NCI-H748 (cell line): Measurements from ENCODE around the gene GRIA2.

Source experiments
- DNase-seq: peaks from one replicate; lab custom pipeline; 2025; ENCODE audit not compliant: unreplicated experiment; lab: John Stamatoyannopoulos, UW

The GRIA2 gene

DNA sequence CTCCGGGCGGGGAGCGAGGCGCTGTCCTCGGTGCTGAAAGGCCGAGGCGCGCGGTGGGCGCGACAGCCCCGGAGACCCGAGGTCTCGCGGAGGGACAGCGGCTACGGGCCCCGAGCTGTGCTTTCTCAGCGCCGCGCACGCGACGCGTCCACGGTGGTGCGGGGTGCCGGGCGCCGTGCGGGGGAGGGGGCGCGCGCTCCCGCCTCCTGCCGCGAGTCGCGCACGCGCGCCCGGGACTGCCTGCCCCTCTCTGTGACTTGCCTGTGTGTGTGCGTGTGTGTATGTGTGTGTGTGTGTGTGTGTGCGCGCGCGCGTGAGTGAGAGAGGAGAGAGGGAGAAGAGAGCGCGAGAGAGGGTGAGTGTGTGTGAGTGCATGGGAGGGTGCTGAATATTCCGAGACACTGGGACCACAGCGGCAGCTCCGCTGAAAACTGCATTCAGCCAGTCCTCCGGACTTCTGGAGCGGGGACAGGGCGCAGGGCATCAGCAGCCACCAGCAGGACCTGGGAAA lies at the start of gene GRIA2:
TSS of gene GRIA2 (plus strand) at position 358 of the 511 bp plus-strand sequence. CDS start 315 bp downstream, outside the sequence.
- peak; percentile 92 for DNase-seq

DNA sequence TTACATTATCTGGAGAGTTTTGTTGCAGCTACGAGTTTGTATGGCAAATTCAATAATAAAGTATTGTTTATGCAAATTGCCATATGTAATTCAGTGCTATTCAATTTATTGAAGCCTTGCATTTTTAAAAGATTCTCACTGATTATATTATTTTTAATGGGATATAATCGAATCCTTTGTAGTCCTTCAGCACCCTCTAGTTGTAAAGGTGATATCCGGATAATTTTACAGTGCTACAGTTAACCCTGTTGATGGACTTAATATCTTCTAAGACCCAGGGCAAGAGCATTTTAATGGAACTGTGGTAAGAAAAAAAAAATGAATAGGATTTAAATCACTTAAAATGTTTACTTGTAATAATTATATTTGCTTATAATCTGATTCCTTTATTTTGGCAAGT lies 48.5 kb upstream of the GRIA2 start:
- DNase-seq: peak; percentile 8

DNA sequence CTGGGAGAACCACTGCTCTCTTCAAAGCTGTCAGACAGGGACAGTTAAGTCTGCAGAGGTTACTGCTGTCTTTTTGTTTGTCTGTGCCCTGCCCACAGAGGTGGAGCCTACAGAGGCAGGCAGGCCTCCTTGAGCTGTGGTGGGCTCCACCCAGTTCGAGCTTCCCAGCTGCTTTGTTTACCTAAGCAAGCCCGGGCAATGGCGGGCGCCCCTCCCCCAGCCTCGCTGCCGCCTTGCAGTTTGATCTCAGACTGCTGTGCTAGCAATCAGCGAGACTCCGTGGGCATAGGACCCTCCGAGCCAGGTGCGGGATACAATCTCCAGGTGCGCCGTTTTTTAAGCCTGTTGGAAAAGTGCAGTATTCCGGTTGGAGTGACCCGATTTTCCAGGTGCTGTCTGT lies 40.3 kb upstream of the GRIA2 start:
- peak; percentile 39 for DNase-seq

DNA sequence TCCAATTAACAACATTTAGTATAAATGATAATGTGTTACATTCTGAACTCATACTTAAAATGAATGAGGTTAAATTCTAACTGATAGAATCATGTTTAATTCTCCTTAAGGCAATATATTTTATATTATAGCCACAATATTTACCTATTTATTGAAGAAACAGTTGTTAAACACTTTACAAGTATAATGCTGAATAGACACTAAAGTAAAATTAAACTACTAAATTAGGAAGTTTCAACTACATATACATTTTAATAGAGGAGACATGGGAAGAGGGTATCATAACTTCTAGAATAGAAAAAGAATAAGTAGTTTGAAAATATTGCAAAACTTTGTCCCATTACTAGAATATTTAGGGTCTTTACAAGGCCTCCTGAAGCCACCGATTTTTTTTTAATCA lies 36.2 kb upstream of the GRIA2 start:
- DNase-seq: no peak

DNA sequence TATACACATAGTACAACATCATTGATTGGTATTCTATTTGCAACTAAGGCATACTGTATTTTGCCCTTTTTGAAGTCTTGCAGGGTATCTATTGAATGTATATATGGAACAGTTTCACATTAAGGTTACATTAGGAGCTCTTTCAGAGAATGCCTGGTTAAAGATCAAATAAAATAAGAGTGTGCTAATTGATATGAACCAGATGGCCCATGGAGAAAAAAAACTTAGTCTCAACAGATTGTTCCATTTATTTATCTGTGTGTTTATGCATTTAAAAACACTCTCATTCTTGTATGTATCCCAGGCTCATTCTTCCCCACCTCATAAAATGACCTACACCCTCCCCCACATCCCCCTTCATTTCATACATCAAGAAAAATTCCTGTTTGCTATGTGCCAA lies 35.2 kb upstream of the GRIA2 start:
- no peak for DNase-seq

DNA sequence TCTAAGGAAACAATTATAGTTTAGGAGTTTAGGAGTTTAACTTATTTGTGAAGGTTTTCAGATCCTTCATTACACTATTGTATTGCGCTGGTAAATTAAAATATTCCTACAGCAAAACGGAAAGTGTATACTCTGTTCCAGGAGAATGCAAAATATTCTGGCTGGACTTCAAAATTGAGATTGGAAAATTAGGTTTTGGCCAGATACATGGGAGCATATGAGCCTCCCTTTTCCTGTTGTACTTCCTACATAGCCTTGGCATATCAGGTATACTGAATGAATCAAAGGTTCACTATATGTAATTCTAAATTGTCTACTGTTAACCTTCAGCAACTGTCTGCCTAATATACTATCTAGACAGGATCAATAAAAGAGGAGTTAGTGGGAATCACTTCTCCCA lies 25.2 kb upstream of the GRIA2 start:
- DNase-seq: no peak

DNA sequence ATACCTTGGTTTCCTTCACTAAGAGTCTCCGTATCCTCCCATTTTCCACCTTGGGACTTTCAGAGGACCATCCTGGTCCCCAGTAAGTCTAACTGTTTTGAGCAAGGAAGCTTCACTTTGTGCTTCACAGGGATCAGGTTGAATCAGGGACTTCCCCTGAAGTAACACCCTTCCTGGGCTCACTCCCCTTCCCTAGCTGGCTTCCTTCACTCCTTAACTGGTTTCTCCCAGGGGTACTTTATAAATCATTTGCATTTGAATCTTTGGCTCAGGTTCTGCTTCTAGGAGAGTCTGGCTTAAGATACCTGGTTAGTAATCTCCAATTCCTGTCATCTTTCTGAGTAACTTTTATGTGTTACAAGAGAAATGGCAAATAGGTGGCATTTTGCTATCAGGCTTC lies 24.5 kb upstream of the GRIA2 start:
- DNase-seq: no peak

DNA sequence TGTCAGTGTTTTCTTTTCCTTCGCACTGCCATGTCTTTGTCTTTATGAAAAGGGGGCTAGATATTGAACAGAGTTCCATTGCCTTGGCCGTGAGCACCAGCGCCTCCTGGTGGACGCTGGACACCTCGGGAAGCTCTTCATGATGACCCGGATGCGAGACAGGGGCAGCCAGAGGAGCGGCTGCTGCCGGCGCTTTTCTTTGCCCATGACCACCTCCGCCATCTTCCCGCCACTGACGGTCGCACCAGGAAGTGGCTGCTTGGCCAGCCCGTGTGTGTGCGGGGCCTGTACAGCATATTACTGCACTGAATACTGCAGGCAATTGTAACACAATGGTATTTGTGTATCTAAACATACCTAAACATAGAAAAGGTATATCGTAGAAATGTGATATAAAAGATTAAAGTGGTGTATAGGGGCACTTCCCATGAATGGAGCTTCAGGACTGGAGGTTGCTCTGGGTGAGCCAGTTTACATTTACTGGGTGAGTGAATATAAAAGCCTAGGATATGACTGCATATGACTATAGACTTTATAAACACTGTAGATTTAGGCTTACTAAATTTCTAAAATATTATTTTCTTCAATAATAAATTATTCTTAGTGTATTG lies 15.8 kb upstream of the GRIA2 start:
- DNase-seq: peak; percentile 7

DNA sequence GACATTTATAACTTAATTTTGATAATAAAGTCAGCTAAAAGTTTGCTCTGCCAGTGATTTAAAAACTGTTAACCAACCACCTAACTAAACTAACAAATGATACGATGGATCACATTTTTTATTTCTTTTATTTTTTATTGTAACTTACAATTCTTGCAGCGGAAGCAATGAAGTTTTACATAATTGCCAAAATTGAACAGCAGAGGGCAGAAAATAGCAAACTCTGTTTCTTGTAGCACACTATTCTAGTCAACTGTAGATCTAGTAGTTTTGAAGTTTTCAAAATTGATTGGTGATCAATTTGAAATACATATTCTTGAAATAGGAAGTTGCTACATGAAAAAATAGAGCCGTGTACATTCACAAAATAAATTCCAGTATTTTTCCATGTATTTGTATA lies 2.8 kb upstream of the GRIA2 start:
- peak; percentile 49 for DNase-seq

DNA sequence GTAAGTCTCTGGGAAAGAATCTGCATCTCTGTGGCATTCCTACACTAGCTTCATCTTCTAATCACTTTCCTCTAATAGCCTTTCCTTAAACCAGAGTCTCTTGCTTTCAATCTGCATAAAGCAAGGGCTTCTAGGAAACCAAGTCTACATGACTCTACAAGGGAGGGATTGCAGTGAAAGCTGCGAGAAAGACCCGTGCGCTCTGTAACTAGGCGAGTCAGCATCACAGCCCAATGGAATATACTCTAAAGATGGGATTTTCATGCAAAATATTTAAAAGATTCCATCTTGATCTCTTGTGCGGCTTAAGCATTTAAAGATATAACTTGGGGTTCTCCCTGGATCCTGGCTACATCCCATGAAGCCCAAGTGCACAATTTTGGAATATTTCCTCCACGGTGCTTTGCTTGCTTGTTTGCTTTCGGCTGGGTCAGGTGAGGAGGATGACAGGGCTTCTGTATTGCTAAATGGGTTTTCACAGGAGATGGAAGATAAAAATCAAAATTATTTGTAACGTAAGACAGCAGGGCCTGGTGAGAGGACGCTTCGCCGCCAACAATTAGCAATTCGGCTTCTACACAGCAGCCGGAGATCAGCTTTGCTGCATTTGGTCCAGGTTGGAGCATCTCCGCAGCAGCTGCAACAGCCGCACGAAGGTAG lies 687 bp upstream of the GRIA2 start:
- DNase-seq: peak; percentile 55

DNA sequence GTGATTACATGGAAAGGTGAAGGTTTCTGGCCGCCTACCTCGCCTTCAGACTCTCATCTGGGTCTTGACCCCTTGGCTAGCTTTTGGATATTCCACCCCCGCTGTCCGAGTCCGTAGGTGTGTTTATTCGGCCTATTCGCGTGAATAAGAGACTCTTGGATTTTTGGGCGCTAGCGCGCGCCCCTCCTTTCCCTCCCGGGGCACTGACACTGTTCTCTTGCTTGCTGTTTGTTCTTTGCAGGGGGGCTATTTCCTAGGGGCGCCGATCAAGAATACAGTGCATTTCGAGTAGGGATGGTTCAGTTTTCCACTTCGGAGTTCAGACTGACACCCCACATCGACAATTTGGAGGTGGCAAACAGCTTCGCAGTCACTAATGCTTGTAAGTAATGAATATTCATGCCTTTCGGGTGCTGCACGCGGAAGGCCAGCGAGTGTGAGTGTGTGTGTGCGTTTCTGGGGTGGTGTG lies 932 bp downstream of the GRIA2 start:
- peak; percentile 51 for DNase-seq

DNA sequence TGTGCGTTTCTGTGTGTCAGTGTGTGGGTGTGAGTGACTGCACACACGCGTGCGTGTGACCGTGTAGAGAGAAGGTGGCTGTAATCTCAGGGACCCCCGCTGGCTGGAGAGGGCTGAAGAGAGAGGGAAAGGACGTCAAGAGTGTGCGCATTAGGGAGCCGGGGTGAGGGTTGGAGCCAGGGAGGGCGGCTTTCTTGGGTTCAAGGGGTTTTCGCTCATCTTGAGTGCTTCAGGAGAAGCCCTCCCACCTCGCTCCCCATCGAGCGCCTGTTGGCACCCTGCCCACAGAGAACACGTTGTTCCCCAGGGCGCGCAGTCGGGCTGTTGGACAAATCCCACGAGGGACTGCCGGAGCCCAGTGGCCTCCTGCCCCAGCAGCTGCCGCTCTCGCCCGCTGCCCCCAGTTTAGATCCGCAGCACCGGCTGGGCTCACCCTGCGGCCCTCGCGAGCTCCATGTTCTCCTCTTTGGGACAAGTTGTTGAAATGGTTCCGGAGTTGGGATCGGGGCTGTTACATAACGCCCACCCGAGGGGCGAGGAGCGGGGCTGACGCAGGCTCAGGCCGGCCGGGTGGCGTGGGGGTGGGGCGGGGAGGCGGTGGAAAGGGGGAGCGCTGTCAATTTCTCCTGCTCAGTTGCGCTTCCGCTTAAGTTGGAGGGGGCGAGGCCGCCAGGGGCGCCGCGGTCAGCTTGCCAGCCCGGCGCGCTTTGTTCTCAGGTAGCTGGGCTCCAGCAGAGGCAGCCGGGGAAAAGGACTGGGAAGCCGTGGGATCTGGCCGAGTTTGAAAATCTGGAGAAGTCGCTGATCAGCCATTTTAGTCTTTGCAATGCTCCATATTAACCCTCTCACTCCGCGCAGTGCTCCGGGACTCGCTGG lies 1.6 kb downstream of the GRIA2 start:
- DNase-seq: peak; percentile 89

DNA sequence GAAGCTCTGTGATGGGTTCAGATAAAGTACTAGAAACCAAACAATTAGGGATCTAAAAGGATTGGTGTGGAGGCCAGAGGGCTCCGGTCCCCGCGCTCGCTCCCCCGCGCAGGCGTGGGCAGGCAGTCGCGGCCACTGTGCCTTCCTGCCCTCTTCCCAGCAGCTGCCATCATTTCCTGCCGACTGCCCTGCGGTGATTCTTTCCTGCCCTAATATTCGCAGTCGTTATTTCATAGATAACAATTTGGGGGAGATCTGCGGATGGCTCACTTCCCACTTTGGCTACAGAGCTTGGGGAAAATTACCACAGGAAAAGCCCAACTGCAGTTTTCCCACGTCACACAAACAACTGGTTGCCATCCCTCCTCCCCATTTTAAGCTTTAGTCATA lies 2.2 kb downstream of the GRIA2 start:
- DNase-seq: peak; percentile 64

DNA sequence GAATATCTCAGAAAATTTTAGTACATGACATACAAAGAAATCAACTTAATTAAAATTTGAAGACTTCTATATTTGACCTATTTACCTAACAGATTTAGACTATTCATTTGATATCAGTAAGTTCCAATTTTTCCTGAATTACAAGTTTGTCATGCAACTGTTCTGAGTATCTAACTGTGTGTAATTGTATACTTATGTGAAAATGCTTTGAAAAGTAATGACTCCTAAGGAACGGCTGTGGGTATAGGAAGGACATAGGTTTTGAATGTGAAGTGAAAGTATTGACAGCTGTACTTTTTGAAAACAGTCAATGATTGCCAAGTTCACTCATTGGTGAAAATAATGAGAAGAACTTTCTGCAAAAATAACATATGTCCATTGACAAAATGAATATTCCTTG lies 2.9 kb downstream of the GRIA2 start:
- peak; percentile 1 for DNase-seq

DNA sequence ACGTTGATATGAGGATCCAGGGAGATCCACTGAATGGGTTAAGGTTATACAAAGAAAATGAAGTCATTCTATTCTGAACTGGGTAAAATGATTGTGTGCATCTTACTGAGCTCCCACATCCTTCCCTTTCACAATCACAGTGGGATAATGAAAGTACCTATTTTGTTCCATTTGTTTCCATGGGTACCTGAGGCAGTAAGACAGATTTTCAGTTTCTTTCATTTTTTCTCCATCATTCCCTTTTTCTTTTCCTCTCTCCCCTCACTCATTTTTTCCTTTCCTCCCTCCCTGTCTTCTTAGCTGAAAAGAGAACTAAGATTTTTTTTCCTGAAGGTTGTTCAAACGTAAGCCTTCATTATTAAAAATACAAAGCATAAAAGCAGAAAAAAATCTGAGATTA lies 4.6 kb downstream of the GRIA2 start:
- peak; percentile 66 for DNase-seq

DNA sequence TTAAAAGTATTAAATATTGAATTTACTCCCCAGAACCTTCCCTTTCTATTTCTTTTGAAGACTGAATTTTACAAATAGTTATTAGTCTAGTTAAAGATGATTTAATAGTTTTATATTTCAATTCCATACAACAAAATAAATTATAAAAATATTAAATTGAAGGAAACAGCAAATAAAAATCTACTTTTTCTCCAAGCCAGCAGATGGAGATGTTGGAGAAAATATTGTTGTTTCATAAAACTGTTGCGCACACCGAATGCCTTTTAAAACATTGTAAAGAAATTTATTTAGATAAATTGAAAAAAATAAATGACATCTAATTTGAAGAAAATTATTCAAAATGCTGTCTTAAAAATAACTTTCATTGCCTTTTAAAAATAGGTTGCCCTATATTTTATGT lies 5.5 kb downstream of the GRIA2 start:
- DNase-seq: peak; percentile 2

DNA sequence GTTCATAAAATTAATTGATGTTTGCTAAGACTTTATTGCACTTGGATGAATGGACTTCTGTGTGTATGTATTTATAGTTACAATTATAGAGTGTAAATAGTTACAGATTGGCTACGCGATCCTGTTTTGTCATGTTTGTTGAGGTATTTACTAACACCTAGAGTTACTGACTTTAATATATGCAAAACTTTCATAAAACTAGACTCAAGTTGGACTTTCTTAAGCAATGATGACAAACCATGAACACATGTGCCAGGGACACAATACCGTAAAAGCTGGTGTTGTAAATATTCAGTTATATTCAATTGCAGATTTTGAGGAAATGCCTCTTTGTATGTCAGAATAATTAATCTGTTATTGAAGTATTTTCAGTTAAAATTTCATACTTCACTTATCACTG lies 6.1 kb downstream of the GRIA2 start:
- DNase-seq: peak; percentile 29

DNA sequence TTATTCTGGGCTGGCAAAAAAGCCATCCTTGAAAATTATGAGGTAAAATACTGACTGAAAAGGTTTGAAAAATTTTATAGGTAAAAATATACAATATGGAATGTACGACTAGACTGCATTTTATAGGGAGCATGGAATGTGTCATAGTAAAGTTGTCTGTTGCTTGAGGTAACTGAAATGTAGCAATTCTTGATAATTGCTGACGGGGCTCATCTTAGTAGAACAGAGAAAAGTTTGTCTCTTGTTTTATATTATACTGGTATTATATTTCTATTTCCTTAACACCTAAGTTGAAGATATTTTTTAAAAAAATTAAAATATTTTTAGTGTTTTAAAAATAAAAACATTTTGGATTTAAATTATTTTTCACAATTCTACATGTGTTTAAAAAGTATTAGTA lies 11.0 kb downstream of the GRIA2 start:
- no peak for DNase-seq

DNA sequence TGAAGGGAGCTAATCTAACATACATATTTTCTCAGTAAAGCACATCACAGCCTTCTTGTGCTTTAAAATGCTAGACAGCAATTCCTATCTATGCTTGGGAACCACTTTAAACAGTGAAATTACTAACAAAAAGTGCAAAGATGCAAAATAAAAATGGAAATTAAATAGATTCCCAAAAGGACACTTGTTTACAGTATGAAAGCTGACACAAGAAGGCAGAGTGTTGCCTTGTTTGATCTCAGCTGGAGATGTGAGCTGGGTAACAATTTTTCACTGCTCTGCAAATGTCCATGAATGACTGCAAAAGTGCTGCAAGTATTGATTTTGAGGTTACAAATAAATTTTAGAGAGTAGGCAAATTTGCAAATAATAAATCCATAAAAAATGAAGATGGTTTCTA lies 22.3 kb downstream of the GRIA2 start:
- no peak for DNase-seq

DNA sequence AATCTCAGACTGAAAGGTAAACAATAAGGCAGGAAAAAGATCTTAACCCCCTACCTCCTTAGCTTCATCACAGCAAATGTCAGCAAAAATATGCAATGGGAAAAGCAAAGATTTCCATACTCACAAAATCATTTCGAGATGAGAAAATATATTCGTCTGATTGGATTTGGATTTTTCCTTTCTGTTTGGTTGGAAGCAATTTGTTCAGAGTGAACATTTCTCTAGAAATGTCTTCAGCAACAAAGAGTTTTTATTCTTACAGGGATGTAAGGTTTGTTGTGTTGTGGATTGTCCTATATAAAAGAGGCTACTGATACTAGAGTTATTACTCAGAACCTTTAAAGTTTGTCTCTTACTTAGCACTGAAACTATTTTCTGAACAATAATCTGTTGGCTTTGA lies 23.8 kb downstream of the GRIA2 start:
- no peak for DNase-seq

DNA sequence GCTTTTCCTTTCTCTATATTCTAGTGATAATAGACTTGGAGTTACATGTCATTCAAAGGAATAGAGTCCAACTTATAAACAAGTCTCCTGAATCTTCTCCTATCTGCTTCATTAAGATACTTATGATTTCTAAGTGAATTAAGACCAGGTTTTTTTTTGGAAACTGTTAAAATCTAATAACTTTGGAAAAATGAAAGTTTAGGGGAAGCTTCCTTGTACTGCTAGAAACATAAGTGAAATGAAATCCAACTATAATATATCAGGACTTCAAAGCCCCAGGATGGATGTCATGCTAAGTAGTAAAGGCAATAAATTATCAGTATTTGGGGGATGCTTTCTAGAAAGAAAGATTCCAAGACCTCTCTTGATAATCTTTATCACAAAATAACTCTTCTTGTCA lies 24.8 kb downstream of the GRIA2 start:
- no peak for DNase-seq

DNA sequence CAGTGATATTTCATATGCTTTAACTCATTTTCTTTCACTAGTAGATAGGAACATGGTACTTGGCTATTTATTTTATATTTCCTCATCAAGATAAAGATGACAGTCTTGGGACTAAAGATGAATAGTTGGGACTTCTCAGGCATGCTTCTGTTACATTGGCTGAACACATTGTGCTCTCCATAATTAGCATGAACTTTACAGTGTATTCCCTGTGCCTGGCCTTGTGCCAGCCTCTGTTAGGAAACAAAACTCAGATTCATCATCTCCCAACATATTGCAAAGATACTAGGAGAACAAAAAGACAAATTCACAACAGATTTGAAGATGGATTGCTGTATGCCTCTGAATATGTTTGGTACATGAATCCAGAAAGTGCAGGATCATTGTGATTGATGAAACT lies 26.4 kb downstream of the GRIA2 start:
- DNase-seq: no peak
